Stimulated activated CD4-positive, alpha-beta T cell treated with anti-CD3 and anti-CD28 coated beads, Interleukin-15, amount 100 ng/mL, for 24 hours (primary cell): ENCODE results near the gene DAZAP1.

Source experiments
- DNase-seq: peaks from one replicate; pipeline ENCODE4 v3.0.0-alpha.2; 2020

The DAZAP1 gene

GRCh38 chr19:1460033-1460995, 52.9 kb downstream of the DAZAP1 start:
- no peak for DNase-seq

DNA sequence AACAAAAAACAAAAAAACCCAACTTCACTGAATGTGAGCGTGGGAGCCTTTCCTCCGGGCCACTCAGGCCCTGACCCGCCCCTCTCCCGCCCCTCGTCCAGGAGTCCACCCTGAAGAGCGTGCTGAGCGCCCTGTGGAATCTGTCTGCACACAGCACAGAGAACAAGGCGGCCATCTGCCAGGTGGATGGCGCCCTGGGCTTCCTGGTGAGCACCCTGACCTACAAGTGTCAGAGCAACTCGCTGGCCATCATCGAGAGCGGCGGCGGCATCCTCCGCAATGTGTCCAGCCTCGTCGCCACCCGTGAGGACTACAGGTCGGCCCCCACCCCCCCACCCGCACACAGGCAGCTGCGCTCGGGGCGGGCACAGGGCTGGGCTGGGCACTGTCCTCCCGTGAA, 54.5 kb downstream of the DAZAP1 start:
- DNase-seq = no peak

DNA sequence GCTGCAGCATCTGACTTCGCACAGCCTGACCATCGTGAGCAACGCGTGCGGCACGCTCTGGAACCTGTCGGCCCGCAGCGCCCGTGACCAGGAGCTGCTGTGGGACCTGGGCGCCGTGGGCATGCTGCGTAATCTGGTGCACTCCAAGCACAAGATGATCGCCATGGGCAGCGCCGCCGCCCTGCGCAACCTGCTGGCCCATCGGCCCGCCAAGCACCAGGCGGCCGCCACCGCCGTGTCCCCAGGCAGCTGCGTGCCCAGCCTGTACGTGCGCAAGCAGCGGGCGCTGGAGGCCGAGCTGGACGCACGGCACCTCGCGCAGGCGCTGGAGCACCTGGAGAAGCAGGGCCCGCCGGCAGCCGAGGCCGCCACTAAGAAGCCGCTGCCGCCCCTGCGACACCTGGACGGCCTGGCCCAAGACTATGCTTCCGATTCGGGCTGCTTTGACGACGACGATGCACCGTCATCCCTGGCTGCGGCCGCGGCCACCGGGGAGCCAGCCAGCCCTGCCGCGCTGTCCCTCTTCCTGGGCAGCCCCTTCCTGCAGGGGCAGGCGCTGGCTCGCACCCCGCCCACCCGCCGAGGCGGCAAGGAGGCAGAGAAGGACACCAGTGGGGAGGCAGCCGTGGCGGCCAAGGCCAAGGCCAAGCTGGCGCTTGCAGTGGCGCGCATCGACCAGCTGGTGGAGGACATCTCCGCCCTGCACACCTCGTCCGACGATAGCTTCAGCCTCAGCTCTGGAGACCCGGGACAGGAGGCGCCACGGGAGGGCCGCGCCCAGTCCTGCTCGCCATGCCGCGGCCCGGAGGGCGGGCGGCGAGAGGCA, 58.0 kb downstream of the DAZAP1 start:
- peak; percentile 60 for DNase-seq

GRCh38 chr19:1466018-1466460, 58.7 kb downstream of the DAZAP1 start:
- DNase-seq = no peak

- DNase-seq = peak; percentile 16
These were observed 59.3 kb downstream of the DAZAP1 start for GRCh38 chr19:1466461-1467214.

DNA sequence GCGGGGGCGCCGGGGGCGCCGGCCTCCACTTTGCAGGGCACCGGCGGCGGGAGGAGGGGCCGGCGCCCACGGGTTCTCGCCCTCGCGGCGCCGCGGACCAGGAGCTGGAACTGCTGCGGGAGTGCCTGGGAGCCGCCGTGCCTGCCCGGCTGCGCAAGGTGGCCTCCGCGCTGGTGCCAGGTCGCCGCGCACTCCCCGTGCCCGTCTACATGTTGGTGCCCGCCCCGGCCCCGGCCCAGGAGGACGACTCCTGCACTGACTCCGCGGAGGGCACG, 59.8 kb downstream of the DAZAP1 start:
- DNase-seq = no peak

DNA sequence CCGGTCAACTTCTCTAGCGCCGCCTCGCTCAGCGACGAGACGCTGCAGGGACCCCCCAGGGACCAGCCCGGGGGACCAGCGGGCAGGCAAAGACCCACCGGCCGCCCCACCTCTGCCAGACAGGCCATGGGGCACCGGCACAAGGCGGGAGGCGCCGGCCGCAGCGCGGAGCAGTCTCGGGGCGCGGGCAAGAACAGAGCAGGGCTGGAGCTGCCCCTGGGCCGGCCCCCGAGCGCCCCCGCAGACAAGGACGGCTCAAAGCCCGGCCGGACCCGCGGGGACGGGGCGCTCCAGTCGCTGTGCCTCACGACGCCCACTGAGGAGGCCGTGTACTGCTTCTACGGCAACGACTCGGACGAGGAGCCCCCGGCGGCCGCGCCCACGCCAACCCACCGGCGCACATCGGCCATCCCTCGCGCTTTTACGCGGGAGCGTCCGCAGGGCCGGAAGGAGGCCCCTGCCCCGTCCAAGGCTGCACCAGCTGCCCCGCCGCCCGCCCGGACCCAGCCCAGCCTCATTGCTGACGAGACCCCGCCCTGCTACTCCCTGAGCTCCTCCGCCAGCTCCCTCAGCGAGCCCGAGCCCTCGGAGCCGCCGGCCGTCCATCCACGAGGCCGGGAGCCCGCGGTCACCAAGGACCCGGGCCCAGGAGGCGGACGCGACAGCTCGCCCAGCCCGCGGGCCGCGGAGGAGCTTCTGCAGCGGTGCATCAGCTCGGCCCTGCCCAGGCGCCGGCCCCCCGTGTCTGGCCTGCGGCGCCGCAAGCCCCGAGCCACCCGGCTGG, 60.3 kb downstream of the DAZAP1 start:
- DNase-seq = peak; percentile 9

GRCh38 chr19:1468274-1468820, 61.0 kb downstream of the DAZAP1 start:
- no peak for DNase-seq

DNA sequence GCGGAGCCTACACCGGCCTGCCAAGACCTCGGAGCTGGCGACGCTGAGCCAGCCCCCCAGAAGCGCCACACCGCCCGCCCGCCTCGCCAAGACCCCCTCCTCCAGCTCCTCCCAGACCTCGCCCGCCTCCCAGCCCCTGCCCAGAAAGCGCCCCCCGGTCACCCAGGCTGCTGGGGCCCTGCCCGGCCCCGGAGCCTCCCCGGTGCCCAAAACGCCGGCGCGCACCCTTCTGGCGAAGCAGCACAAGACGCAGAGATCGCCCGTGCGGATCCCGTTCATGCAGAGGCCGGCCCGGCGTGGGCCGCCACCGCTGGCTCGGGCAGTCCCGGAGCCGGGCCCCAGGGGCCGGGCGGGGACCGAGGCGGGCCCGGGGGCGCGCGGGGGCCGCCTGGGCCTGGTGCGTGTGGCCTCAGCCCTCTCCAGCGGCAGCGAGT, 61.5 kb downstream of the DAZAP1 start:
- DNase-seq = peak; percentile 71

GRCh38 chr19:1469255-1470054, 62.1 kb downstream of the DAZAP1 start:
- DNase-seq = peak; percentile 57

- no peak for DNase-seq
These were observed 62.6 kb downstream of the DAZAP1 start for GRCh38 chr19:1470055-1470304.

- peak; percentile 85 for DNase-seq
These were observed 63.1 kb downstream of the DAZAP1 start for GRCh38 chr19:1470305-1471009.

- DNase-seq = peak; percentile 52
These were observed 63.7 kb downstream of the DAZAP1 start for GRCh38 chr19:1471010-1471514.

DNA sequence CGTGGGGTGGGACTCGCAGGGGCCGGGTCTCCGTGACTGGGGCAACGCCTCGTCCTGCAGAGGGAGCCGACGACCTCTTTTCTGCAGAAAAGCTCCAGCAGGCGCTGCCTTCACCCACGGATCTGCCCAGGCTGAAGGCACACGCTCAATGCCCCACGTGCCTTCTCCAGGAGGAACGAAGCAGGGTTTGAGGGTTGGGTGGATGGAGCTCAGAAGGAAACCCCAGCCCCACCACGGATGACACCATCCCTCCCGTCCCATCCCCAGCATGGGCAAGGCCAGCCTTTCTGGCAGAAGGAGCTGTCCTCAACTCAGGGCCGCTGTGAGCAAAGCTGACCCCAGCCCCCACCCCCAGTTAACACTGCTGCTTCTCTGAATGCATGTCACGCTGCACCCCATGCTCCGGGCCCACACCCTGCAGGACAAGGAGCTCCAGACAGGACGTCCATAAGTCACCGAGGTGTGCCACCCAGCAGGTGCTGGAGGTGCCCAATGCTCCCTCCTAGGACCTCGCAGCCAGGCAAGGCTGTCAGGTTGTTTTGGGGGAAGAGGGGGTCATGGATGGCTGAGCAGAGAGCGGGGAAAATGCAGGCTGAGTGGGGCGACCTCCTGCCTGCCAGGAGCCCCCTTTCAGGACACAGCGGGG, 64.3 kb downstream of the DAZAP1 start:
- DNase-seq = peak; percentile 40

GRCh38 chr19:1472231-1473084, 65.1 kb downstream of the DAZAP1 start:
- DNase-seq = no peak

- DNase-seq = no peak
These were observed 65.9 kb downstream of the DAZAP1 start for GRCh38 chr19:1473085-1473851.

GRCh38 chr19:1474011-1474764, 66.8 kb downstream of the DAZAP1 start:
- no peak for DNase-seq
